ENCODE measurements around the gene GPRC5A.

GPRC5A gene

DNA sequence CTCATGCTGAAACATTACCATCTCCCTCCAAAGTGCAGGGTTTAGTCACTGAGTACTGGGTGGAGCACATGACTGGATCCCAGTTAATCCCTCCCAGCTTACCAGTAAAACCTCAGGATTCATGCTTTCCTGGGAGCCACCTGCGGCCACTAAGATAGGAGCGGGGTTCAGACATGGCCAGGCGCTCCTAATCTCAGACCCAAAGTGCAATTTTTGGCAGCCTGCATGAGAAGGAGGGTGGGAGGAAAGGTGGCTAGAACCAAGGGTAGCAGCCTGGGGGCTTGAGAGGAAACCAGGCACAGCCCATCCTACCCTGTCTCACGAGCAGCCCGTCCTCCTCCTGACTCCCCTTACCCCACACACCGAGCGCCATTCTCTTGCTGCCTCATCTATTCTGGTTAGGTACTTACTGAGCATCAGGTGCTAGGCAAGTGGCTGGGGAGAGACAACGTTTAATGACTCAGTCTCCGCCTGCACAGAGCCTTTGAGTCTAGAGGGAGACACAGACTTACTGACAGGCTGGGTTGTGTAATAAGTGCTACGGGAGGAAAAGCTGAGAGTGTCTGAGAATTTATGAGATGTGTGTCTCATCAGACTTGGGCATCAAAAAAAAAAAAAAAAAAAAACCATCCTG lies 9.9 kb downstream of the GPRC5A start:
- TF ChIP-seq, protein P1, sequence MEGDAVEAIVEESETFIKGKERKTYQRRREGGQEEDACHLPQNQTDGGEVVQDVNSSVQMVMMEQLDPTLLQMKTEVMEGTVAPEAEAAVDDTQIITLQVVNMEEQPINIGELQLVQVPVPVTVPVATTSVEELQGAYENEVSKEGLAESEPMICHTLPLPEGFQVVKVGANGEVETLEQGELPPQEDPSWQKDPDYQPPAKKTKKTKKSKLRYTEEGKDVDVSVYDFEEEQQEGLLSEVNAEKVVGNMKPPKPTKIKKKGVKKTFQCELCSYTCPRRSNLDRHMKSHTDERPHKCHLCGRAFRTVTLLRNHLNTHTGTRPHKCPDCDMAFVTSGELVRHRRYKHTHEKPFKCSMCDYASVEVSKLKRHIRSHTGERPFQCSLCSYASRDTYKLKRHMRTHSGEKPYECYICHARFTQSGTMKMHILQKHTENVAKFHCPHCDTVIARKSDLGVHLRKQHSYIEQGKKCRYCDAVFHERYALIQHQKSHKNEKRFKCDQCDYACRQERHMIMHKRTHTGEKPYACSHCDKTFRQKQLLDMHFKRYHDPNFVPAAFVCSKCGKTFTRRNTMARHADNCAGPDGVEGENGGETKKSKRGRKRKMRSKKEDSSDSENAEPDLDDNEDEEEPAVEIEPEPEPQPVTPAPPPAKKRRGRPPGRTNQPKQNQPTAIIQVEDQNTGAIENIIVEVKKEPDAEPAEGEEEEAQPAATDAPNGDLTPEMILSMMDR (IDR thresholded peaks at IDR 0.05; ENCODE audit: low read depth, low read length) = no peak

DNA sequence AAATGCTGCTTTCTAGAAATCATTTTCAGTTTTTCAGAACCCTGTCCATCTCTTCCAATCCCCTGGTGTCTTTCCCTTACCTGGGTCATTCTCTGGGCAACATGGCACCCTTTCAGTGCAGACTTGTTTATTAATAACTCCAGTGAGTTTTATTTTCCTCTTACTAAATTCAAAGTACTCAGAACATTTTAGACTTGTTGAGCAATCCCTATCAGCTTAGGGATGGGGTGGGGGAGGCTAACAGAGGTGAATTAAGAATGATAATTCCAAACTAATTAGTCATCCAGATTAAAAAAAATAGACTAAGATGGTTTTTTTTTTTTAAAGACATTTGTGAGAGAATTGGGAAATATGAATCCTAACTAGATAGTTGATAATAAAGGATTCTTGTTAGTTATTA lies 10.7 kb downstream of the GPRC5A start:
- TF ChIP-seq, protein P1 (IDR thresholded peaks at IDR 0.05; ENCODE audit: low read depth, low read length) = no peak

More for the DNA sequence above, 9.9 kb downstream of the GPRC5A start:
- peak overlapping the region; percentile 20 for H3K4me3 ChIP-seq (ENCODE audit: low read depth, low read length)

DNA sequence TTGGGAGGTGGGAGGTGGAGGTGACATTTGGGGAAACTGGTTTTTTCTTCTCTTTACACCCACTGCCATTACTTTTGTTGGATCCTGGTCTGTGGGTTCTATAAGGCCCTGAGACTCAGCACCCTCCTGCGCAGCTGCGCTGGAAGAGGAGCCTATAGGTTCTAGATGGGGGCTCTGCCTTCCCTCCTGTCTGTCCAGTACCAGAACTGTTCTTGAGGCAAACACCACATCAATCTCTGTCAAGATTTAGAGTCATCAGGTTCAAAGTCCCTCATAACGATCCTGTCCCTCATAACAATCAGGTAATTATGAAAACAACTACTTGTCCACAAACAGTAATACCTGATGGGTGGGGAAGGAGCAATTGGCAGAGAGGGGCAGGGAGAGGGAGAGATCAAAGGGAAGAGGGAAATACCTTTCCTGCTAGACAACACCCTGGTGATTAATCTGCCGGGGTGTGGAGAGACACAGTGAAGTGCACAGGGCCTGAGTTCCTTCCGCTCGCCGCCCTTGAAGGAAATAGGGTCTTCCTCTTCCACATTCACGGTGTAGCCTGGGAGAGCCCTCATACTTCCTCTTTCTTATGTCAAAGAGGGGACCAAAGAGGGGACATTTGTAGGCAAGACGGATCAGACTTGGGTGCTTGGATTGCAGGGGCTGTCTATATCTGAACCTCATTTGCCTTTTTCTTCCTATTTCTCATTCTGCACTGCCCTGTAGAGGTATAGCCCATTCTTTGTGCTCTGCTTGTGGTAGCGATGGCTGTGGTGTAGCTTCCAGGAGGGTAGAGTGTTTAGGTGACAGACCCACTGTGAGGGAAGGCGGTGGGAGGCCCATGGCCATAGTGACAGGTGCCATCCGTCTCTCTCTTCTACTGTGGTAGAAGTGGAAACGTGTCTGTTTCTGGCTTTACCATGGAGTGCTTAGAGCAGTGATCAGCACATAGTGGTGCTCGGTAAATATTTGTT lies 12.6 kb downstream of the GPRC5A start:
- TF ChIP-seq, protein P1 (IDR thresholded peaks at IDR 0.05; ENCODE audit: low read depth, low read length) = no peak
- no peak overlapping the region for H3K4me3 ChIP-seq (ENCODE audit: low read depth, low read length)

More for the DNA sequence above, 10.7 kb downstream of the GPRC5A start:
- peak overlapping the region; percentile 20 for H3K4me3 ChIP-seq (ENCODE audit: low read depth, low read length)

DNA sequence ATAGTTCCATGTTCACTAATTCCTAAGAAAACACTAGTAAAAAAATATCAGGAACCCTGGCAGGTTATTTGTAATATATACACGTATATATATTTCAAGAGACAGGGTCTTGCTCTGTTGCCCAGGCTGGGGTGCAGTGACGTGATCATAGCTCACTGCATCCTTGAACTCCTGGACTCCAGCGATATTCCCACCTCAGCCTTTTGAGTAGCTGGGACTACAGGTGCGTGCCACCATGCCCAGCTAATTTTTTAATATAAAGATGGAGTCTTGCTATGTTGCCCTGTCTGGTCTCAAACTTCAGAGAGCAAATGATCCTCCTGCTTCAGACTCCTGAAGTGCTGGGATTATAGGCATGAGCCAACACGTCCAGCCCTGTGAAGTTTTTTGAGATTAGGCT lies 16.2 kb downstream of the GPRC5A start:
- TF ChIP-seq, protein P1 (IDR thresholded peaks at IDR 0.05; ENCODE audit: low read depth, low read length) = no peak

DNA sequence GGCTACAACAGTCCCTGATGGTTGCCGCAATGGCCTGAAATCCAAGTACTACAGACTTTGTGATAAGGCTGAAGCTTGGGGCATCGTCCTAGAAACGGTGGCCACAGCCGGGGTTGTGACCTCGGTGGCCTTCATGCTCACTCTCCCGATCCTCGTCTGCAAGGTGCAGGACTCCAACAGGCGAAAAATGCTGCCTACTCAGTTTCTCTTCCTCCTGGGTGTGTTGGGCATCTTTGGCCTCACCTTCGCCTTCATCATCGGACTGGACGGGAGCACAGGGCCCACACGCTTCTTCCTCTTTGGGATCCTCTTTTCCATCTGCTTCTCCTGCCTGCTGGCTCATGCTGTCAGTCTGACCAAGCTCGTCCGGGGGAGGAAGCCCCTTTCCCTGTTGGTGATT lies 16.9 kb downstream of the GPRC5A start:
- TF ChIP-seq, protein P1 (IDR thresholded peaks at IDR 0.05; ENCODE audit: low read depth, low read length) = no peak

More for the DNA sequence above, 16.2 kb downstream of the GPRC5A start:
- no peak overlapping the region for H3K4me3 ChIP-seq (ENCODE audit: low read depth, low read length)

DNA sequence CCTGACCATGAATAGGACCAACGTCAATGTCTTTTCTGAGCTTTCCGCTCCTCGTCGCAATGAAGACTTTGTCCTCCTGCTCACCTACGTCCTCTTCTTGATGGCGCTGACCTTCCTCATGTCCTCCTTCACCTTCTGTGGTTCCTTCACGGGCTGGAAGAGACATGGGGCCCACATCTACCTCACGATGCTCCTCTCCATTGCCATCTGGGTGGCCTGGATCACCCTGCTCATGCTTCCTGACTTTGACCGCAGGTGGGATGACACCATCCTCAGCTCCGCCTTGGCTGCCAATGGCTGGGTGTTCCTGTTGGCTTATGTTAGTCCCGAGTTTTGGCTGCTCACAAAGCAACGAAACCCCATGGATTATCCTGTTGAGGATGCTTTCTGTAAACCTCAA lies 17.3 kb downstream of the GPRC5A start:
- no peak overlapping the region for H3K4me3 ChIP-seq (ENCODE audit: low read depth, low read length)
- TF ChIP-seq, protein P1 (IDR thresholded peaks at IDR 0.05; ENCODE audit: low read depth, low read length) = no peak

More for the DNA sequence above, 16.9 kb downstream of the GPRC5A start:
- no peak overlapping the region for H3K4me3 ChIP-seq (ENCODE audit: low read depth, low read length)
